ENCODE data around the gene AP4B1.

The AP4B1 gene

DNA sequence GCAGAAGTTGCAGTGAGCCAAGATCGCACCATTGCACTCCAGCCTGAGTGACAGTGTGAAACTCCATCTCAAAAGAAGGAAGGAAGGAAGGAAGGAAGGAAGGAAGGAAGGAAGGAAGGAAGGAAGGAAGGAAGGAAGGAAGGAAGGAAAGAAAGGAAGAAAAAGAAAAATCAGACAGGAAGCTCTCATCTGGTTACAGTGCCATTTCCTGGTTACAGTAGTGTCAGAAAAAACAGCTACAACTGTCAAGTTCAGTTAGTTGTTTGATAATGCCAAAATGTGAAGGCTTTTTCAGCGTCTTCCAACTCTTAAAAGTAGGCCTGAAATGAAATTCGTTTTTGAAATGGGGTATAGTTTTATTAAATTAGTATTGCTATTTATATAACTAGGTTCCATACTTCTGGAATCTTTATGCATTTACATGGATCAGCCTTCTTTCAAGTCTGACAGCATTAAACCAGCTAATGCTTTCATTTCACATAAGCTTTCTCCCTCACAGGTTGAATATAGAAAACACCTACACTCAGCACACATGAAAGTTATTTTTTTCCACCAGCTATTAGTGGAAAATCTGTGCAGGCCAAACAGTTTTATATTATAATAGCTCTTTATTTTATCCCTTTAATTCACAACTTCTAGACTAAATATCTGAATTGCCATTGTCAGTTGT lies 54.3 kb downstream of the AP4B1 start:
- Histone ChIP-seq H3K27ac (no peak overlapping the region), H3K4me3 (ENCODE audit: low read depth, low read length) (no peak overlapping the region), H3K36me3 (replicated peaks) (no peaks in the 10 kb centered on the region), H3K27me3 (replicated peaks) (no peaks in the 10 kb centered on the region)
- no peak for DNase-seq
- no peak for TF ChIP-seq CTCF (IDR thresholded peaks at IDR 0.05; ENCODE audit: low read depth, low read length, missing control alignments)
- in situ Hi-C loops (cut with HindIII; ENCODE audit: low pct_ligation_motif_present, low sequenced_read_pairs): no loop called here

DNA sequence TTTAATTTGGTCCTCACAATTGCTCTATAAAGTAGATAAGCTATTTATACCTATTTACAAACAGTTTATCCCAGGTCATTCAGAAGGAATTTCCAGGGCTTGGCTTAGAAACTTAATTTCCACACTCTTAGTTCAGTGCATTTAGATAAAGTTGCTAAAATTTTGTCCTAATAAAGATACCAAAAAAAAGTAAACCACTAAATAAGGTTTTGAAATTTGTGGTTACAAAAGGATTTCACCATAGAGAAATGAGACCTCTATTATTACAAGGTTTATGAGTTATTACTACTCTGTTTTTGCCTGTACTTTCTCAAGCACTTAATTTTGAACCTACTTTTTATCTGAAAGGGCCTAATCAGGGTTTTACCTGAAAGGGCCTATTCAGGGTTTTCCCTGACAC lies 55.5 kb downstream of the AP4B1 start:
- no peak for TF ChIP-seq CTCF (IDR thresholded peaks at IDR 0.05; ENCODE audit: low read depth, low read length, missing control alignments)
- no peak for DNase-seq
- in situ Hi-C loops (cut with HindIII; ENCODE audit: low pct_ligation_motif_present, low sequenced_read_pairs): no loop called here
- no peaks in the 10 kb centered on the region for H3K27me3 ChIP-seq (replicated peaks)
- H3K36me3 ChIP-seq (replicated peaks): no peaks in the 10 kb centered on the region
- H3K4me3 ChIP-seq (ENCODE audit: low read depth, low read length): no peak overlapping the region
- no peak overlapping the region for H3K27ac ChIP-seq

GRCh38 chr1:113846391-113847035 lies 58.1 kb downstream of the AP4B1 start:
- no peak overlapping the region for H3K27ac ChIP-seq
- no peaks in the 10 kb centered on the region for H3K36me3 ChIP-seq (replicated peaks)
- no peak for TF ChIP-seq CTCF (IDR thresholded peaks at IDR 0.05; ENCODE audit: low read depth, low read length, missing control alignments)
- DNase-seq: no peak
- no peak overlapping the region for H3K4me3 ChIP-seq (ENCODE audit: low read depth, low read length)
- H3K27me3 ChIP-seq (replicated peaks): no peaks in the 10 kb centered on the region
- in situ Hi-C loops (cut with HindIII; ENCODE audit: low pct_ligation_motif_present, low sequenced_read_pairs): no loop called here

Measured in brain microvascular endothelial cell (primary cell).